NCI-H510A treated with DMSO at 0.1 percent for 48 hours (cell line): Measurements from ENCODE around the gene CIT.

Experiments used
- DNase-seq: peaks from one replicate; lab custom pipeline; 2025; lab: John Stamatoyannopoulos, UW

Gene CIT

GRCh38 chr12:119695034-119695433 lies 182.1 kb downstream of the CIT start:
- DNase-seq: peak; percentile 21

- DNase-seq: no peak
Measured at GRCh38 chr12:119694111-119694510, 183.0 kb downstream of the CIT start.

- no peak for DNase-seq
Measured at GRCh38 chr12:119693511-119693910, 183.6 kb downstream of the CIT start.

- DNase-seq: no peak
Measured at GRCh38 chr12:119692997-119693396, 184.1 kb downstream of the CIT start.

GRCh38 chr12:119692410-119692809 lies 184.7 kb downstream of the CIT start:
- DNase-seq: no peak

- DNase-seq: no peak
Measured at GRCh38 chr12:119691202-119691810, 185.8 kb downstream of the CIT start.

GRCh38 chr12:119689935-119690500 lies 187.1 kb downstream of the CIT start:
- no peak for DNase-seq

GRCh38 chr12:119687879-119688278 lies 189.2 kb downstream of the CIT start:
- DNase-seq: no peak

GRCh38 chr12:119687406-119687805 lies 189.7 kb downstream of the CIT start:
- DNase-seq: no peak

- no peak for DNase-seq
Measured at GRCh38 chr12:119686776-119687175, 190.3 kb downstream of the CIT start.

- no peak for DNase-seq
Measured at GRCh38 chr12:119686355-119686754, 190.8 kb downstream of the CIT start.

GRCh38 chr12:119685375-119685774 lies 191.7 kb downstream of the CIT start:
- DNase-seq: no peak

GRCh38 chr12:119684711-119685369 lies 192.3 kb downstream of the CIT start:
- no peak for DNase-seq

- no peak for DNase-seq
Measured at GRCh38 chr12:119683816-119684215, 193.3 kb downstream of the CIT start.

GRCh38 chr12:119683413-119683812 lies 193.7 kb downstream of the CIT start:
- DNase-seq: no peak

GRCh38 chr12:119682639-119683252 lies 194.4 kb downstream of the CIT start:
- DNase-seq: no peak

GRCh38 chr12:119681728-119682638 lies 195.1 kb downstream of the CIT start:
- DNase-seq: no peak

- DNase-seq: no peak
Measured at GRCh38 chr12:119681111-119681510, 196.0 kb downstream of the CIT start.

- DNase-seq: peak; percentile 88
Measured at GRCh38 chr12:119679490-119679889, 197.6 kb downstream of the CIT start.

GRCh38 chr12:119679081-119679480 lies 198.0 kb downstream of the CIT start:
- DNase-seq: peak; percentile 88

GRCh38 chr12:119678459-119678858 lies 198.7 kb downstream of the CIT start:
- no peak for DNase-seq

GRCh38 chr12:119676573-119676972 lies 200.5 kb downstream of the CIT start:
- DNase-seq: no peak
